GM20431 (cell line): ENCODE results near the gene CCDC69.

ENCODE experiments used
- in situ Hi-C: fragments of 300-500 bp; cut with MseI, MboI; formaldehyde crosslinking; loops from one replicate; pipeline ENCODE4 v1.15.0; 2020; ENCODE audit warnings: low sequenced_read_pairs; ENCODE audit not compliant: unreplicated experiment

Gene CCDC69

GRCh38 chr5:151150471-151151262 lies 73.2 kb downstream of the CCDC69 start:
- in situ Hi-C loops = no loop called here

- in situ Hi-C loops = no loop called here
These were observed 75.3 kb downstream of the CCDC69 start for GRCh38 chr5:151148583-151148982.

- in situ Hi-C loops = no loop called here
These were observed 76.9 kb downstream of the CCDC69 start for GRCh38 chr5:151147033-151147432.

GRCh38 chr5:151146061-151146460 lies 77.8 kb downstream of the CCDC69 start:
- in situ Hi-C loops = no loop called here

- in situ Hi-C loops = no loop called here
These were observed 79.0 kb downstream of the CCDC69 start for GRCh38 chr5:151144922-151145321.

- in situ Hi-C loops = no loop called here
These were observed 79.6 kb downstream of the CCDC69 start for GRCh38 chr5:151144275-151144674.

GRCh38 chr5:151143645-151144044 lies 80.2 kb downstream of the CCDC69 start:
- in situ Hi-C loops = no loop called here

GRCh38 chr5:151142933-151143332 lies 81.0 kb downstream of the CCDC69 start:
- in situ Hi-C loops = no loop called here

GRCh38 chr5:151141535-151141934 lies 82.4 kb downstream of the CCDC69 start:
- in situ Hi-C loops = no loop called here

GRCh38 chr5:151140686-151141459 lies 83.0 kb downstream of the CCDC69 start:
- in situ Hi-C loops = no loop called here

GRCh38 chr5:151139646-151140045 lies 84.2 kb downstream of the CCDC69 start:
- in situ Hi-C loops = no loop called here

- in situ Hi-C loops = no loop called here
These were observed 84.9 kb downstream of the CCDC69 start for GRCh38 chr5:151139015-151139414.

GRCh38 chr5:151138114-151138513 lies 85.8 kb downstream of the CCDC69 start:
- in situ Hi-C loops = no loop called here

- in situ Hi-C loops = no loop called here
These were observed 86.6 kb downstream of the CCDC69 start for GRCh38 chr5:151137067-151137825.

- in situ Hi-C loops = no loop called here
These were observed 89.7 kb downstream of the CCDC69 start for GRCh38 chr5:151134228-151134627.

GRCh38 chr5:151132963-151133362 lies 90.9 kb downstream of the CCDC69 start:
- in situ Hi-C loops = no loop called here
